Anterior cingulate cortex (tissue), 58 donors: Measurements from ENCODE around the gene SDC4.

Source experiments
- DNase-seq, 58 donors: peaks; one replicate each; lab custom pipeline; 2025; lab: John Stamatoyannopoulos, UW

Gene SDC4

GRCh38 chr20:45301824-45302271 is 46.4 kb downstream of the SDC4 start:
- DNase-seq: no peak

- no peak for DNase-seq
Observed at GRCh38 chr20:45300961-45301360, 47.3 kb downstream of the SDC4 start.

GRCh38 chr20:45299786-45300185 is 48.4 kb downstream of the SDC4 start:
- no peak for DNase-seq

GRCh38 chr20:45297786-45298497 is 50.3 kb downstream of the SDC4 start:
- no peak for DNase-seq

- DNase-seq: no peak
Observed at GRCh38 chr20:45294659-45295058, 53.6 kb downstream of the SDC4 start.

DNA sequence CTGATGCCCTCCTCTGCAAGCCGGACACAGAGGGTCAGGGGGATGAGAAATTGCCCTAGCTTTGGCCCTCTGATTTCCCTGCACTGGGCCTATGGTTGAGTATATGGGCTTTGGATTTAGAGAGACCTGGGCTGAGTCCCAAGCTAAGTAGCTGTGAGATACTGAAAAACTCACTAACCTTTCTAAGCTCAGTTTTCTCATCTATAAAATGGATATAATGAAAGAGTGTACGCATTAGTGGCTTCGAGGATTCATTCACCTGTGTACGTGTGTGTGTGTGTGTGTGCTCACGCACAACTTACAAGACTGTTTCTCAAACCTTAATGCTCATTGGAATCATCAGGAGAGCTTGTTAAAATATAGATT is 54.2 kb downstream of the SDC4 start:
- DNase-seq: no peak

DNA sequence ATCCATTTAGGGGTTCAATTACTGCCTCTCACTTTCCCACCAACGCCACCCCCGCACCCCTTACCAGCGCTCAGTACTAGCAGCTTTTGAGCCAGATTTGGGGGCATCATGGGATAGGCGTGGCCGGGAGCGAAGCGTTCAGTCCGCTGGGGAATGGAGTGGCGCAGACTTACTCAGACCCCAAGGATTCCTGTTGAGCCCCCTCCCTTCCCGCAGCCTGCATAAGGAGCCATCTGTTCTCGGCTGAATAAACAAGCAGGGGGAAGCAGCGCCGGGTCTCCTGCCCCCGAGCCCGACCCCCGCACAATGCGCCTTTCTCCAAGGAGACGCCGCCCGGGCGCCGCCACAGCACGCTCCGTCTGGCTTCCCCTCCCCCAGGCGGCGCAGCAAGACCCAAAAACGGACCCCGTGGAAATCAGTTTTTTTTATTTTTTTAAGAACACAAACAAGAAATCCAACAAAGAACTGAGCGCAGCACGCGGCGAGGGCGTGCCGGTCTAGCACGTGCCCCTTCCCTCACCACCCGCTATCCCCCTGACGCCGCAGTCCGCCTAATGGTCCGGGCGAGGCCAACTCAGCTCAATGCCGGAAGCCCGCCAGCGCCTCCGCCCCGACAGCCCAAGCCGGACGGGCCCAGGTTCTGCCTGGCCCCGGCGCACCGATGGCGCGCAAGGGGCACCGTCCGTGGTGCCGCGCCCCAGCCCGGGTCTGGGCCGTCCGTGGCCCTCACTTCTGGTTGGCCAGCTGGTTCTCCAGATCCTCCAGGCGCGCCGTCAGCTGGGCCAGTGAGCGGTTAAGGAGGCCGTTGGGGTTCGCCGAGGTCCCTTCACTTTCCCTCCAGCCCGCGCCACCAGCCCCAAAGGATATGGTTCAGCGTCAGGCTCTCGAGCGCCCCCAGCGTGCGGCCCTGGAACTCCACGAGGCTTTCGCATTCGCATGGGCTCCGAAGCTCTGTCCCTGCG is 54.9 kb downstream of the SDC4 start:
- DNase-seq: peak in 51 of 58 donors; percentile 5 to 83 (median 42)

GRCh38 chr20:45292343-45292742 is 55.9 kb downstream of the SDC4 start:
- DNase-seq: no peak

GRCh38 chr20:45291526-45291925 is 56.7 kb downstream of the SDC4 start:
- no peak for DNase-seq

DNA sequence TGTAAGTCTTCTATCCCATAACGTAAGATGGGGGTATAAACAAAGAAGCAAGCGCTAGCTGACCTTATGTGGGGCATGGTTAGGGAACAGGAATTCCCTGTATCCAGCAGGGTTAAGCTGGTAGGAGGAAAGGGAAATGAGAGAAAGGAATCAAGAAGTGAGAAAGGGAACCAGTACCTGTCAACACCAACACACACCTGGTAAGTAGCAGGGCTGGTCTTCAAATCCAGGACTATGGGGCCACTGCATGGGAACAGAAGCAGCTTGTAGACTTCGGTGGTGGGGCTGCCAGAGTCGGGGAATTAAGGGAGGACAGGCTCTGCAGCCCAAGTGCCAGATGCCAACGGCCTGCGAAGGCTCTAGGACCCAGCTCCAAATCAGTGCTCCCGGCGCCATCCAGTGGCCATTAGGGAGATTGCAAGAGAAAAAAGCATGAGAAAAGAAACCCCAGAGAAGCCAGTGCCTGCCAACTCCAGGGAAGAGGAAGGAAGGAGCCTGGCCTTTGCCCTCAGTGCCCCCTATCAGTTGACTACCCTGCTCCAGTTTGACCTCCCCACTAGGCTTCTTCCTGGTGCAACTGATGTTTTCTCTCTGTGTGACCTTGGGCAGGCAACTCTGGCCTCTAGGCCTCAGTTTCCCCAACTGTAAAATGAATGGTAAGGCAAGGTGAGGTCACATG is 57.4 kb downstream of the SDC4 start:
- DNase-seq: peak in 55 of 58 donors; percentile 8 to 84 (median 53)

DNA sequence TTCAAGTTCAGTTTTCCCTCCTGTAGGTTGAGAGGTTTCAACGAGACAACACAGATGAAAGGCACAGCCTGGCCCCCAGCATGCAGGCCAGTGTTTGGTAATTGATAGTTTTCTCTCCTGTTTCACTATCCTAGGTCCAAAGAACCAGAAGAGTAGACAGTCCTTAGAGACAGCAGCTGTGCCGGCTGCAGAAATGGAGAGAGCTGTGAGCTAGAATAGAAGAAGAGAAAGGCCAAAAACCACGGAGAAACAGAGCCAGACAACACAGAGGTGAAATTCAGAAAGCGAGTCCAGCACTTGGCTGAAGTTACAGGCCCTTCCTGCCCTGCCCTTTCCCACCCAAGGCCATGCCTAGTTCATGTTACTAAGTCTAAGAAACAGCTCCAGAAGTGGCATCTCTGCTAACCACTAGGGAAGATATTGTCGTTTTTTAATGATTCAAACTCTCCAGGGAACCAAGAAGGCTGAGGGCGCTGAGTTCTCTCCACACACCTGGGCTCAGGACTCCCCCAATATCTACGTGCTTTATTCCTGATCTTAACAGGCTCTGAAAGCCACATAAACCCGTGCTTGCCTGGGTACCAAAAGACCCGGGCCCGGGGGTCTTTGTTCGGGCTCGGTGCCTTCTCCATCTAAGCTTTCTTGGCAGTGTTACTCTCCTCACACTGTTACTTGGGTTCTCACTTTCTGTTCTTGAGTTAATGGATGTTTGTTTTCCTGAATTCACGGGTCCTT is 58.1 kb downstream of the SDC4 start:
- DNase-seq: no peak

- DNase-seq: no peak
Observed at GRCh38 chr20:45288860-45289259, 59.4 kb downstream of the SDC4 start.

- DNase-seq: no peak
Observed at GRCh38 chr20:45288376-45288775, 59.8 kb downstream of the SDC4 start.

DNA sequence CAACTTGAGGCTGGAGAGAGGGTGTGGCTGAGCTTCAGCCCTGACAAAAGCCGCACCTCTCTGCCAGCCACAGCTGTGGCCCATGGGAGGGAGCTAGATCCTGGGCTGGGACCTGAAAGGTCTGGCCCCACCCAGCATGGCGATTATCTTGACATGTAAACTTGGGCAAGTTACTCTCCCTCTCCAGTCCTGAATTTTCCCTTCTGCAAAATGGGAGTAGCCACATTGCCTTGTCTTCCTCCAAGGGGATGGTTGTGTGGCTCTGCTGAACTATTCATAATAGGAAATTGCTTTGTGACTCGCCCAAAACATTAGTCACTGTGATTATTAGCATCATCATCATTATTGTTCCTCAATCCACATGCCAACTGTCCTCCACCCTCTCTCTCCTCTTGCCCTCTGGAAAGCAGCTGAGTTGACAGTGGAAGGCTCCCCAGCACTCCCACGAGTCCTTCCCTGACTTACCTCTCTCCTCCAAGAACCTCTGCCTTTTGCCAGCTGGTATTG is 64.6 kb downstream of the SDC4 start:
- DNase-seq: no peak

DNA sequence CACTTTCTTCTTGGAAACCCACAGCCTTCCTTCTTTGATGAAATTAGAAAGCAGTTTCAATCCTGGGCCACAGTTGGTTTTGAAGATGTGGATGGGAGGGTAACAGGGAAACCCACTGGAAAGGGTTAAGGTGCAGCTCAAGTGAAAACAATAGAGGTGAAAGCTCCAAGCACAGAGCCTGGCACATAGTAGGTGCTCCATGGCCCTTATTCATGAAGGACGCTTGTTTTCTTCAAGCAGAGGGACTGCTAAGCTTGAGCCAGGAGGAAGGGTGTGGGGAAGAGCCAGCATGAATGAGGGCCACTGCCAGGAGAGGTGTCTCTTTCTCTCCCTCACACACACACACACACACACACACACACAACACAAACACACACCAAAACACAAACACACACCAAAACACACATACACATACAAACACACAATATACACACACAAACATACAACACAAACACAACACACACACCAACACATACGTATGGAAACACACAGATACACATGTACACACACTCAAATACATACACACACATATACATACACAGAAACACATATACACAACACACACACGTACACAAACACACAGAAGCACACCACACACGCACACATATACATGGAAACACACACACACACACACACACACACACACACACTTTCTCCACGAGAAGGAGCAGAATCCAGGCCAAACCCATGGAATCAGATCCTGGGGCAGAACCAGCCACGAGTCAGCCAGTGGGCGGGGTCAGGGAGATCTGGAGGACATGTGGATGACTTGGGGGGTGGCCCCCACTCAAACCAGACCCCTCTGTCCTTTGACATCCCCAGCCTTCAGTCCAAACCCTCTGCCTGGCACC is 65.3 kb downstream of the SDC4 start:
- no peak for DNase-seq

DNA sequence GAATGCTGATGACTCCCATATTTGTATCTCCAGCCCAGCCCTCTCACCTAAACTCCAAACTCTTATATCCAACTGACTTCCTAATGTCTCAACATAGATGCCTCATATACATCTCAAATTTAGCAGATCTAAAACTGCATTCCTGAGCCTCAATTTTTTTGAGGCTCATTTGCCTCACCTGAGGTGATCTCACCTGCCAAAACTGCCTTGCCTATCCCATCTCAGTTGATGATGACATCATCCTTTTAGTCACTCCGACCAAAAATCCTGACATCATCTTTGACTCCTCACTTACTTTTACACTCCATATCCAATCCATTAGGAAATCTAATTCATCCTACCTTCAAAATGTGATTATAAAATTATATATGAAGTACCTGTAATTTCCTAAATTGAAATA is 68.2 kb downstream of the SDC4 start:
- no peak for DNase-seq

DNA sequence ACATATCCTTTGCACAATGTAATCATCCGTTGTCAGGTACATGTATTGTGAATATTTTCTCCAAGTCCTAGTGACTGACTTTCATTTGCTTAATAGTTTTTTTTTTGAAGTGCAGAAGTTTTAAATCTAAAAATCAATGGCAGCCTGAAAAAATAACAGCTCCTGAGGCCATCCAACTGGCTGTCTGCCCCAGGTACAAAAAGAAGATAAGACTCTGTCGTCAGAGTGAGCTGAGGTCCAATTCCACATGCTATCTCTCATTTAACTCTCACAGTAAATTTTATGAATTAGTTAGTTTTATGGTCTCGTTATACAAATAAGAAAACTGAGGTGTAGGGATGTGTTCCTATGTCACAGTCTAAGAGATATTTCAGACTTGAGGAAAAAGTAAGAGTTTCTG is 72.9 kb downstream of the SDC4 start:
- DNase-seq: no peak
